UCSD-AML1 (cell line): Measurements from ENCODE around the gene LY6G6D.

Experiments used
- DNase-seq: peaks from one replicate; lab custom pipeline; 2025; ENCODE audit not compliant: unreplicated experiment; lab: John Stamatoyannopoulos, UW

LY6G6D gene

GRCh38 chr6:31733734-31734133 is 18.6 kb downstream of the LY6G6D start:
- no peak for DNase-seq

GRCh38 chr6:31734247-31734820 is 19.2 kb downstream of the LY6G6D start:
- no peak for DNase-seq

GRCh38 chr6:31734821-31735406 is 19.8 kb downstream of the LY6G6D start:
- DNase-seq: peak; percentile 78

- peak; percentile 91 for DNase-seq
These were observed 21.0 kb downstream of the LY6G6D start, which contains the start of gene CLIC1 for GRCh38 chr6:31736021-31736767. TSS of gene CLIC1 (minus strand) at chr6:31736530. CDS start at chr6:31736300, 230 bp downstream.

GRCh38 chr6:31736768-31737314 is 21.7 kb downstream of the LY6G6D start:
- DNase-seq: peak; percentile 39

GRCh38 chr6:31737315-31737990 is 22.3 kb downstream of the LY6G6D start:
- peak; percentile 78 for DNase-seq

- peak; percentile 74 for DNase-seq
These were observed 23.1 kb downstream of the LY6G6D start for GRCh38 chr6:31737991-31738979.

- DNase-seq: peak; percentile 98
These were observed 24.7 kb downstream of the LY6G6D start, which contains the start of gene MSH5 for GRCh38 chr6:31739639-31740396. TSS of gene MSH5 (plus strand) at chr6:31740005. CDS start at chr6:31740467, 462 bp downstream.

- DNase-seq: peak; percentile 71
These were observed 25.5 kb downstream of the LY6G6D start for GRCh38 chr6:31740397-31741223.

GRCh38 chr6:31741815-31742214 is 26.7 kb downstream of the LY6G6D start:
- DNase-seq: no peak

GRCh38 chr6:31742894-31743293 is 27.7 kb downstream of the LY6G6D start:
- no peak for DNase-seq

GRCh38 chr6:31744422-31744821 is 29.3 kb downstream of the LY6G6D start:
- no peak for DNase-seq

- DNase-seq: no peak
These were observed 34.3 kb downstream of the LY6G6D start for GRCh38 chr6:31749301-31750036.

- DNase-seq: no peak
These were observed 35.4 kb downstream of the LY6G6D start for GRCh38 chr6:31750411-31751022.

- DNase-seq: no peak
These were observed 37.7 kb downstream of the LY6G6D start for GRCh38 chr6:31752739-31753319.

- no peak for DNase-seq
These were observed 43.1 kb downstream of the LY6G6D start for GRCh38 chr6:31758281-31758680.

GRCh38 chr6:31760790-31761189 is 45.6 kb downstream of the LY6G6D start:
- no peak for DNase-seq
